ENCODE results near the gene GID8.

- TF ChIP-seq CTCF (IDR thresholded peaks at IDR 0.05) (no peak), POLR2A (IDR thresholded peaks at IDR 0.05) (no peak), POLR2AphosphoS5 (IDR thresholded peaks at IDR 0.05) (no peak), EP300 (IDR thresholded peaks at IDR 0.05) (no peak)
Observed at GRCh38 chr20:62943396-62943795, 5.4 kb downstream of the GID8 start.
